Measurements from ENCODE around the gene CC2D2A. TPM values are rescaled to one million over a fixed set of nuclear protein-coding genes. Genes with fewer than 3 reads are reported as not detected.

Gene CC2D2A
- total and polyA plus RNA-seq, 9 of the 15 experiments (the other 6 are each of a cell fraction or from before 2014, with no cell fraction given), result 0.36 to 2.5 (median 1.6) TPM

- ChIA-PET CTCF (ENCODE audit: low intra/inter-chr PET ratio) (no interaction called here), POLR2A (no interaction called here)
- no TSS peak for BruUV-seq (replicated peaks)
- no peaks in the 10 kb centered on the region for H3K4me1 ChIP-seq (replicated peaks in 1 of 2; ENCODE audit: control insufficient read depth in 2 of 2, insufficient read depth in 2 of 2, low read length in 2 of 2)
- intact Hi-C loops (cut with micrococcal nuclease) (no loop called here), in situ Hi-C loops (cut with MboI) (loop anchor here (25.0 kb wide), 1 partner anchor 744 kb away; the partner anchor contains the start of gene TAPT1)
- no peaks in the 10 kb centered on the region for H3K79me2 ChIP-seq (ENCODE audit: control insufficient read depth, insufficient read depth, low read length)
- FAIRE-seq, result no peak
- DNase-seq (ENCODE audit: extremely low read depth in 1 of 4, low spot score in 3 of 4), result no peak
- H3K27me3 ChIP-seq (ENCODE audit: control insufficient read depth in 2 of 2, insufficient read depth in 2 of 2, low read length in 2 of 2), result no peaks in the 10 kb centered on the region
- no peak overlapping the region for H3K27ac ChIP-seq (ENCODE audit: extremely low read depth, low read depth, low read length)
- H3K9ac ChIP-seq (ENCODE audit: insufficient read depth in 1 of 2, low read depth in 2 of 2, low read length in 2 of 2), result no peak overlapping the region
- H2AFZ ChIP-seq (ENCODE audit: low read depth, low read length), result no peak overlapping the region
- H3K4me3 ChIP-seq, result no peak overlapping the region
- H4K20me1 ChIP-seq (replicated peaks; ENCODE audit: control insufficient read depth, insufficient read depth, low read length), result no peaks in the 10 kb centered on the region
- no peaks in the 10 kb centered on the region for H3K36me3 ChIP-seq (ENCODE audit: control insufficient read depth, insufficient read depth, low read length)
- H3K4me2 ChIP-seq (ENCODE audit: insufficient read depth, low read length), result no peak overlapping the region
- no peaks in the 10 kb centered on the region for H3K9me3 ChIP-seq (replicated peaks; ENCODE audit: control insufficient read depth, insufficient read depth, low read depth, low read length)
- no peak for ATAC-seq
- TF ChIP-seq CSDE1 (IDR thresholded peaks at IDR 0.05) (no peak), MBD2 (IDR thresholded peaks at IDR 0.05; ENCODE audit: borderline replicate concordance, low read depth) (no peak), ZNF347 (CRISPR knock-in tag; IDR thresholded peaks at IDR 0.05; ENCODE audit: low read depth) (no peak), LCOR (CRISPR knock-in tag; IDR thresholded peaks at IDR 0.05) (no peak), TAF7 (tag; IDR thresholded peaks at IDR 0.05) (no peak), ZNF175 (CRISPR knock-in tag; IDR thresholded peaks at IDR 0.05; ENCODE audit: low read depth) (no peak), MITF (IDR thresholded peaks at IDR 0.05) (no peak), PTTG1 (tag; IDR thresholded peaks at IDR 0.05; ENCODE audit: low read depth) (no peak), ZFP1 (CRISPR knock-in tag; IDR thresholded peaks at IDR 0.05) (no peak), SMAD1 (IDR thresholded peaks at IDR 0.05; ENCODE audit: low read depth, low read length, partially characterized antibody) (no peak), SMARCA5 (IDR thresholded peaks at IDR 0.05) (no peak), RFX7 (CRISPR knock-in tag; IDR thresholded peaks at IDR 0.05) (no peak)
- TF ChIP-seq, protein P1, sequence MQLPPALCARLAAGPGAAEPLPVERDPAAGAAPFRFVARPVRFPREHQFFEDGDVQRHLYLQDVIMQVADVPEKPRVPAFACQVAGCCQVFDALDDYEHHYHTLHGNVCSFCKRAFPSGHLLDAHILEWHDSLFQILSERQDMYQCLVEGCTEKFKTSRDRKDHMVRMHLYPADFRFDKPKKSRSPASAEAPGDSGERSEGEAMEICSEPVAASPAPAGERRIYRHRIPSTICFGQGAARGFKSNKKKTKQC (CRISPR knock-in tag; IDR thresholded peaks at IDR 0.05), result no peak
- TF ChIP-seq, protein P2, sequence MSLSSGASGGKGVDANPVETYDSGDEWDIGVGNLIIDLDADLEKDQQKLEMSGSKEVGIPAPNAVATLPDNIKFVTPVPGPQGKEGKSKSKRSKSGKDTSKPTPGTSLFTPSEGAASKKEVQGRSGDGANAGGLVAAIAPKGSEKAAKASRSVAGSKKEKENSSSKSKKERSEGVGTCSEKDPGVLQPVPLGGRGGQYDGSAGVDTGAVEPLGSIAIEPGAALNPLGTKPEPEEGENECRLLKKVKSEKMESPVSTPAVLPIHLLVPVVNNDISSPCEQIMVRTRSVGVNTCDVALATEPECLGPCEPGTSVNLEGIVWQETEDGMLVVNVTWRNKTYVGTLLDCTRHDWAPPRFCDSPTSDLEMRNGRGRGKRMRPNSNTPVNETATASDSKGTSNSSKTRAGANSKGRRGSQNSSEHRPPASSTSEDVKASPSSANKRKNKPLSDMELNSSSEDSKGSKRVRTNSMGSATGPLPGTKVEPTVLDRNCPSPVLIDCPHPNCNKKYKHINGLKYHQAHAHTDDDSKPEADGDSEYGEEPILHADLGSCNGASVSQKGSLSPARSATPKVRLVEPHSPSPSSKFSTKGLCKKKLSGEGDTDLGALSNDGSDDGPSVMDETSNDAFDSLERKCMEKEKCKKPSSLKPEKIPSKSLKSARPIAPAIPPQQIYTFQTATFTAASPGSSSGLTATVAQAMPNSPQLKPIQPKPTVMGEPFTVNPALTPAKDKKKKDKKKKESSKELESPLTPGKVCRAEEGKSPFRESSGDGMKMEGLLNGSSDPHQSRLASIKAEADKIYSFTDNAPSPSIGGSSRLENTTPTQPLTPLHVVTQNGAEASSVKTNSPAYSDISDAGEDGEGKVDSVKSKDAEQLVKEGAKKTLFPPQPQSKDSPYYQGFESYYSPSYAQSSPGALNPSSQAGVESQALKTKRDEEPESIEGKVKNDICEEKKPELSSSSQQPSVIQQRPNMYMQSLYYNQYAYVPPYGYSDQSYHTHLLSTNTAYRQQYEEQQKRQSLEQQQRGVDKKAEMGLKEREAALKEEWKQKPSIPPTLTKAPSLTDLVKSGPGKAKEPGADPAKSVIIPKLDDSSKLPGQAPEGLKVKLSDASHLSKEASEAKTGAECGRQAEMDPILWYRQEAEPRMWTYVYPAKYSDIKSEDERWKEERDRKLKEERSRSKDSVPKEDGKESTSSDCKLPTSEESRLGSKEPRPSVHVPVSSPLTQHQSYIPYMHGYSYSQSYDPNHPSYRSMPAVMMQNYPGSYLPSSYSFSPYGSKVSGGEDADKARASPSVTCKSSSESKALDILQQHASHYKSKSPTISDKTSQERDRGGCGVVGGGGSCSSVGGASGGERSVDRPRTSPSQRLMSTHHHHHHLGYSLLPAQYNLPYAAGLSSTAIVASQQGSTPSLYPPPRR (CRISPR knock-in tag; IDR thresholded peaks at IDR 0.05; ENCODE audit: borderline replicate concordance), result no peak
- H3K9me1 ChIP-seq (ENCODE audit: control insufficient read depth, insufficient read depth, low read length), result no peaks in the 10 kb centered on the region
Observed at GRCh38 chr4:15493411-15493810, 23.7 kb downstream of the CC2D2A start.

Measured in K562 (cell line).